ENCODE data around the gene EOMES.

Gene EOMES

DNA sequence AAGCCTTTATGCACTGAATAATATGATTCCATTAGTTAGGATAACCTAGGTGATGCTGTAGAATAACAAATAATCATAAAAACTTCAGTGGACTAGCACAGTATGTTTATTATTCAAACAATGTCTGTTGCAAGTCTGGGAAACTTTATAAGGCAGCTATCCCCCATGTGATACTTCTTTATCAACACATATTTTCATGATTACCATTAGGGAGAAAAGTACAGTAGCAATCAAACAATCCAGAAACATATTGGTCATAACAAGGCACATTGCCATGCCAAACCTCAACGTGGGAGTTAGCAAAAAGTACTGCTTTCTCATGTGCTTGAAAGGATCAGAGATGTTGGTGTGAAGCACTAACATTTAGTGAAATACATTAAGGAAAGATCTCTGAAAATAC is 35.5 kb downstream of the EOMES start:
- TF ChIP-seq CTCF (IDR thresholded peaks at IDR 0.05), result no peak

- no peak for TF ChIP-seq CTCF (IDR thresholded peaks at IDR 0.05)
These were observed 36.6 kb downstream of the EOMES start for GRCh38 chr3:27685474-27685873.

GRCh38 chr3:27684302-27684701 is 37.8 kb downstream of the EOMES start:
- TF ChIP-seq CTCF (IDR thresholded peaks at IDR 0.05), result no peak

DNA sequence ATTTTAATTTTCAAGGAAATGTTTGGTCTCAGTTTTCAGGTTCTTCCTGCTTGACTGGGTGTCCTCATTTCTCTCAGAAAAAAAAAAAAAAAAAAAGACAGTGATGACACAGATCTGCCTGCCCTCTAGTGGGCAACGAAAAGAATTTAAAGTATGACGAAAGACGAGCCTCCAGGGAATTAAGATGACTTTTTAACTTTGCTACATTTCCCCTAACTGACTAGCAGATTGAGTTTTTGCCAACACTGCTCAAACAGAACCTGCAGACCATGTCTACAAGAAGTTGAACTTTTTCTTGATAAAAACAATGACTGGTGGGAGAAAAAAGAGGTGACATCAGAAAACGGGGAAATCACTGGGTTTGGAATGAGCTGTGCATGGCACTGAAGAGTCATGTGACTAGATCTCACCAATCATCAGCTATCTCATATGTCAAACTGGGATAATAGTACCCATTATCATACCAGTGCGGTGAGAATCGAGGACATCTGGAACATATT is 40.8 kb downstream of the EOMES start:
- TF ChIP-seq CTCF (IDR thresholded peaks at IDR 0.05), result peak; percentile 75

- no peak for TF ChIP-seq CTCF (IDR thresholded peaks at IDR 0.05)
These were observed 41.4 kb downstream of the EOMES start for GRCh38 chr3:27680517-27681246.

DNA sequence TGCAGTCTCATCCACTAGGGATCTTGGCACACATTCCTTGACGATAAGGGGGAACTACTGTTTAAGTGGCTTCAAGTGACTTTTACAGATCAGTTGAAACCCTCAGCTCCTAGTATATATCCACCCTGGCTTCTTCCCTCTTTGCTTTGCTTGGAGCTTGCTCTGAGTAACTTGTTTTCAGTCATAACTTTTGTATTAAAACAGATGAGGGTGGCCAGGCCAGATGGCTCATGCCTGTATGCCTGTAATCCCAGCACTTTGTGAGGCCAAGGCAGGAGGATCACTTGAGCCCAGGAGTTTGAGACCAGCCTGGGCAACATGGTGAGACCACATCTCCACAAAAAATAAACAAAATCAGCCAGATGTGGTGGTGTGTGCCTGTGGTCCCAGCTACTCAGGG is 42.4 kb downstream of the EOMES start:
- no peak for TF ChIP-seq CTCF (IDR thresholded peaks at IDR 0.05)

- no peak for TF ChIP-seq CTCF (IDR thresholded peaks at IDR 0.05)
These were observed 43.9 kb downstream of the EOMES start for GRCh38 chr3:27678234-27678633.

- TF ChIP-seq CTCF (IDR thresholded peaks at IDR 0.05), result no peak
These were observed 44.6 kb downstream of the EOMES start for GRCh38 chr3:27677565-27677964.

All from LNCAP (cell line).